HEK293 (cell line): ENCODE measurements around the gene TLR10.

Experiments used
- CTCF ChIP-seq: fragments of 450-650 bp; formaldehyde crosslinking; IDR thresholded peaks from 2 replicates; pipeline ENCODE4 v1.5.1; 2016; ENCODE audit warnings: missing biosample characterization, missing genetic modification characterization
- KLF1 ChIP-seq: fragments of 450-650 bp; formaldehyde crosslinking; IDR thresholded peaks from 2 replicates; pipeline ENCODE4 v1.5.1; 2016; ENCODE audit warnings: missing biosample characterization, missing genetic modification characterization
- ZBTB49 ChIP-seq: fragments of 450-650 bp; formaldehyde crosslinking; IDR thresholded peaks from 2 replicates; pipeline ENCODE4 v1.5.1; 2016; ENCODE audit warnings: missing biosample characterization, missing genetic modification characterization, low read depth
- ZNF274 ChIP-seq, 2 experiments: fragments of 200-500 bp in 1 of 2; fragments of 450-650 bp in 1 of 2; sonication (Bioruptor generic) in 1 of 2; formaldehyde crosslinking in 1 of 2; IDR thresholded peaks; 2 replicates each; pipeline versions ENCODE4 v1.5.1 to v1.6.1; 2014 to 2016; ENCODE audit warnings: borderline replicate concordance in 1 of 2, inconsistent platforms in 1 of 2, low read length in 1 of 2, missing biosample characterization in 1 of 2, missing genetic modification characterization in 1 of 2
- ZNF302 ChIP-seq: fragments of 450-650 bp; formaldehyde crosslinking; IDR thresholded peaks from 2 replicates; pipeline ENCODE4 v1.5.1; 2016; ENCODE audit warnings: missing biosample characterization, missing genetic modification characterization, low read depth
- ZNF311 ChIP-seq: fragments of 450-650 bp; formaldehyde crosslinking; IDR thresholded peaks from 2 replicates; pipeline ENCODE4 v1.5.1; 2017; ENCODE audit warnings: missing biosample characterization, missing genetic modification characterization, borderline replicate concordance
- ZNF426 ChIP-seq: fragments of 450-650 bp; formaldehyde crosslinking; IDR thresholded peaks from 2 replicates; pipeline ENCODE4 v1.5.1; 2017; ENCODE audit warnings: missing biosample characterization, missing genetic modification characterization, mild to moderate bottlenecking, inconsistent platforms, moderate library complexity
- ZNF544 ChIP-seq: fragments of 450-650 bp; formaldehyde crosslinking; IDR thresholded peaks from 2 replicates; pipeline ENCODE4 v1.5.0; 2017; ENCODE audit warnings: missing biosample characterization, missing genetic modification characterization
- ZNF580 ChIP-seq: fragments of 450-650 bp; formaldehyde crosslinking; IDR thresholded peaks from 2 replicates; pipeline ENCODE4 v1.5.1; 2016; ENCODE audit warnings: missing biosample characterization, missing genetic modification characterization
- ZNF596 ChIP-seq: fragments of 450-650 bp; IDR thresholded peaks from 2 replicates; pipeline ENCODE4 v1.5.0; 2018; ENCODE audit warnings: missing biosample characterization, mild to moderate bottlenecking, missing genetic modification characterization, moderate library complexity
- ZNF623 ChIP-seq: fragments of 450-650 bp; formaldehyde crosslinking; IDR thresholded peaks from 2 replicates; pipeline ENCODE4 v1.5.1; 2016; ENCODE audit warnings: missing biosample characterization, missing genetic modification characterization
- ZNF639 ChIP-seq: fragments of 450-650 bp; formaldehyde crosslinking; IDR thresholded peaks from 2 replicates; pipeline ENCODE4 v1.5.1; 2016; ENCODE audit warnings: missing biosample characterization, missing genetic modification characterization
- ZNF707 ChIP-seq: fragments of 450-650 bp; formaldehyde crosslinking; IDR thresholded peaks from 2 replicates; pipeline ENCODE4 v1.5.1; 2016; ENCODE audit warnings: missing biosample characterization, missing genetic modification characterization

- TF ChIP-seq ZNF311 (tag by site-specific recombination) (no peak), CTCF (tag by site-specific recombination) (no peak), KLF1 (tag by site-specific recombination) (no peak), ZNF623 (no peak), ZNF596 (tag by site-specific recombination) (no peak), ZNF426 (tag by site-specific recombination) (no peak), ZNF274 (IDR thresholded peaks at IDR 0.05; ENCODE audit: low read length) (no peak), ZNF274 (tag by site-specific recombination; IDR thresholded peaks at IDR 0.05; ENCODE audit: borderline replicate concordance) (no peak), ZNF302 (tag by site-specific recombination) (no peak), ZNF544 (tag by site-specific recombination) (no peak), ZNF639 (tag by site-specific recombination) (no peak), ZNF707 (no peak), ZBTB49 (tag by site-specific recombination) (no peak), ZNF580 (tag by site-specific recombination) (no peak)
These were observed 18.2 kb upstream of the TLR10 start for GRCh38 chr4:38800961-38801450.
